SU-DHL-6 (cell line): Measurements from ENCODE around the gene MME.

ENCODE experiments used
- H2AFZ ChIP-seq: fragments of 200-600 bp; sonication (generic); 2 replicates; pipeline ENCODE4 v1.6.1; 2014; ENCODE audit warnings: low read depth, mild to moderate bottlenecking, moderate library complexity, mixed read lengths, antibody characterized with exemption, low read length; ENCODE audit not compliant: severe bottlenecking
- H3F3A ChIP-seq: fragments of 200-600 bp; shearing (Covaris generic); 2 replicates; pipeline ENCODE4 v1.6.0; 2016; ENCODE audit warnings: antibody characterized with exemption, mild to moderate bottlenecking; ENCODE audit not compliant: insufficient read depth
- H3K27ac ChIP-seq: fragments of 200-600 bp; sonication (generic); 2 replicates; pipeline ENCODE4 v1.5.1; 2016; ENCODE audit warnings: low read depth, mild to moderate bottlenecking, low read length, moderate library complexity, mixed read lengths
- H3K27me3 ChIP-seq: fragments of 200-600 bp; sonication (generic), shearing (Covaris generic); 2 replicates; pipeline ENCODE4 v1.6.0; 2014; ENCODE audit warnings: mild to moderate bottlenecking, low read length
- H3K36me3 ChIP-seq: fragments of 200-600 bp; sonication (generic); 2 replicates; pipeline ENCODE4 v1.6.1; 2014; ENCODE audit warnings: mild to moderate bottlenecking, low read length, mixed read lengths
- H3K4me2 ChIP-seq: fragments of 300-600, 200-600 bp; shearing (Covaris generic), sonication (generic); 2 replicates; pipeline ENCODE4 v1.6.0; 2014; ENCODE audit warnings: low read length, low read depth, mild to moderate bottlenecking; ENCODE audit not compliant: poor library complexity, severe bottlenecking
- H3K4me3 ChIP-seq: fragments of 200-600 bp; sonication (generic); 2 replicates; pipeline ENCODE4 v1.5.1; 2014; ENCODE audit warnings: antibody characterized with exemption, low read length, mild to moderate bottlenecking, mixed read lengths; ENCODE audit not compliant: insufficient read depth, poor library complexity, severe bottlenecking
- H3K79me2 ChIP-seq: fragments of 200-600 bp; sonication (generic); 2 replicates; pipeline ENCODE4 v1.6.1; 2014; ENCODE audit warnings: mild to moderate bottlenecking, low read length, moderate library complexity; ENCODE audit not compliant: insufficient read depth
- H3K9ac ChIP-seq: fragments of 200-600 bp; sonication (generic); 2 replicates; pipeline ENCODE4 v1.7.0; 2014; ENCODE audit warnings: mild to moderate bottlenecking, low read length
- H3K9me2 ChIP-seq: fragments of 200-600 bp; sonication (generic); replicated peaks from 2 replicates; pipeline ENCODE4 v1.6.1; 2014; ENCODE audit warnings: low read length; ENCODE audit not compliant: insufficient read depth
- H3K9me3 ChIP-seq: fragments of 200-600 bp; sonication (generic); 2 replicates; pipeline ENCODE4 v1.6.1; 2014; ENCODE audit warnings: low read length, mixed read lengths; ENCODE audit not compliant: insufficient read depth
- H4K20me1 ChIP-seq: fragments of 200-600 bp; sonication (generic); 2 replicates; pipeline ENCODE4 v1.6.1; 2014; ENCODE audit warnings: low read depth, mild to moderate bottlenecking, antibody characterized with exemption, low read length, moderate library complexity, mixed read lengths
- EZH2phosphoT487 ChIP-seq: fragments of 200-600 bp; sonication (generic), shearing (Covaris generic); conservative IDR thresholded peaks from 2 replicates; pipeline ENCODE4 v1.6.1; 2018; ENCODE audit warnings: mild to moderate bottlenecking, antibody characterized with exemption, low read length, moderate library complexity, mixed read lengths
- TF ChIP-seq, protein P1 (sequence below): fragments of 200-600 bp; sonication (generic); IDR thresholded peaks from one replicate; pipeline ENCODE4 v1.5.1; 2017; ENCODE audit warnings: antibody characterized with exemption, mild to moderate bottlenecking, low read length, moderate library complexity; ENCODE audit not compliant: insufficient read depth, poor library complexity, severe bottlenecking

MME gene

GRCh38 chr3:155079468-155079745 lies 712 bp upstream of the MME start:
- TF ChIP-seq, protein P1, sequence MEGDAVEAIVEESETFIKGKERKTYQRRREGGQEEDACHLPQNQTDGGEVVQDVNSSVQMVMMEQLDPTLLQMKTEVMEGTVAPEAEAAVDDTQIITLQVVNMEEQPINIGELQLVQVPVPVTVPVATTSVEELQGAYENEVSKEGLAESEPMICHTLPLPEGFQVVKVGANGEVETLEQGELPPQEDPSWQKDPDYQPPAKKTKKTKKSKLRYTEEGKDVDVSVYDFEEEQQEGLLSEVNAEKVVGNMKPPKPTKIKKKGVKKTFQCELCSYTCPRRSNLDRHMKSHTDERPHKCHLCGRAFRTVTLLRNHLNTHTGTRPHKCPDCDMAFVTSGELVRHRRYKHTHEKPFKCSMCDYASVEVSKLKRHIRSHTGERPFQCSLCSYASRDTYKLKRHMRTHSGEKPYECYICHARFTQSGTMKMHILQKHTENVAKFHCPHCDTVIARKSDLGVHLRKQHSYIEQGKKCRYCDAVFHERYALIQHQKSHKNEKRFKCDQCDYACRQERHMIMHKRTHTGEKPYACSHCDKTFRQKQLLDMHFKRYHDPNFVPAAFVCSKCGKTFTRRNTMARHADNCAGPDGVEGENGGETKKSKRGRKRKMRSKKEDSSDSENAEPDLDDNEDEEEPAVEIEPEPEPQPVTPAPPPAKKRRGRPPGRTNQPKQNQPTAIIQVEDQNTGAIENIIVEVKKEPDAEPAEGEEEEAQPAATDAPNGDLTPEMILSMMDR, result no peak
- TF ChIP-seq EZH2phosphoT487, result no peak
- Histone ChIP-seq H3K9ac (peak overlapping the region; percentile 97), H2AFZ (peak overlapping the region; percentile 98), H4K20me1 (peaks cover 4% of the 10 kb centered on the region; the same call in 1 of the 2 replicates), H3K27me3 (no peaks in the 10 kb centered on the region), H3K9me3 (peaks cover 6% of the 10 kb centered on the region; the same call in 1 of the 2 replicates), H3K36me3 (peaks cover 13% of the 10 kb centered on the region), H3K27ac (peak overlapping the region; percentile 69), H3K9me2 (no peaks in the 10 kb centered on the region), H3K4me2 (peak overlapping the region; percentile 99), H3K79me2 (peaks cover 48% of the 10 kb centered on the region), H3K4me3 (peak overlapping the region; percentile 91), H3F3A (no peaks in the 10 kb centered on the region)

DNA sequence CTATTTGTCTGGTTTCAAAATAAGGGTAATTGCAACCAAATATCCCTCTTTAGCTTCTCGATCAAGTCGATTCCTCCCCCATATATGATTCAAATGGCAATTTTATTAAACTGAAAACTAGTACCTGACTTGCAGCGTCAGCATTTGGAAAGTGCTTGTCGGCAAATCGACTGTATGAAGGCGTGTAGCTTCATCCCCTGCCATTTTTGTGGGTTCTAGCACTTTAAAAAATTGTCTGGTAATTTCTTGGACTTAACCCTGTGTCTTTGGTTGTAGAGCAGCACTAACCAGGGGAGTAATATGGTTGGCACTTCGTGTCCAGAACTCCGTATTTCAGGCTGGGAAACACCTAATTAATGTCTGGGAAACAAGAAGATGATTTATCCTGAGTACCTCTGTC lies 573 bp downstream of the MME start:
- H3K9me2 ChIP-seq, result no peaks in the 10 kb centered on the region
- no peak for TF ChIP-seq EZH2phosphoT487
- TF ChIP-seq, protein P1, result no peak
- H4K20me1 ChIP-seq, result peaks cover 4% of the 10 kb centered on the region; the same call in 1 of the 2 replicates
- peak overlapping the region; percentile 97 for H3K9ac ChIP-seq
- no peaks in the 10 kb centered on the region for H3F3A ChIP-seq
- peaks cover 17% of the 10 kb centered on the region for H3K36me3 ChIP-seq
- peaks cover 48% of the 10 kb centered on the region for H3K79me2 ChIP-seq
- peak overlapping the region; percentile 91 for H3K4me3 ChIP-seq
- H3K4me2 ChIP-seq, result peak overlapping the region; percentile 99
- peaks cover 4% of the 10 kb centered on the region; the same call in 1 of the 2 replicates for H3K9me3 ChIP-seq
- H2AFZ ChIP-seq, result peak overlapping the region; percentile 87
- no peaks in the 10 kb centered on the region for H3K27me3 ChIP-seq
- peak overlapping the region; percentile 69 for H3K27ac ChIP-seq

GRCh38 chr3:155083313-155083905 lies 3.3 kb downstream of the MME start:
- Histone ChIP-seq H3K9ac (no peak overlapping the region), H3K27me3 (no peaks in the 10 kb centered on the region), H2AFZ (no peak overlapping the region), H3F3A (0 out of 2 replicates have a peak, but pooled peaks cover 4% of the 10 kb centered on the region), H3K27ac (0 out of 2 replicates have a peak overlapping the region, but pooled peaks have one; percentile 11), H3K79me2 (peaks cover 52% of the 10 kb centered on the region), H3K9me2 (no peaks in the 10 kb centered on the region), H3K4me2 (peak overlapping the region; percentile 99), H4K20me1 (peaks cover 4% of the 10 kb centered on the region; the same call in 1 of the 2 replicates), H3K36me3 (peaks cover 35% of the 10 kb centered on the region), H3K9me3 (no peaks in the 10 kb centered on the region), H3K4me3 (no peak overlapping the region)
- TF ChIP-seq, protein P1, result no peak
- TF ChIP-seq EZH2phosphoT487, result no peak
